ENCODE results near the gene FBXW11. TPM values are rescaled to one million over a fixed set of nuclear protein-coding genes. Genes with fewer than 3 reads are reported as not detected.
A peak's percentile ranks its signal among the peaks of the same experiment; 100 is the strongest.

Gene FBXW11
- total and polyA plus RNA-seq, 2 of the 8 experiments (the other 6 are each of a cell fraction or from before 2014, with no cell fraction given) = 45.0 to 75.6 TPM

DNA sequence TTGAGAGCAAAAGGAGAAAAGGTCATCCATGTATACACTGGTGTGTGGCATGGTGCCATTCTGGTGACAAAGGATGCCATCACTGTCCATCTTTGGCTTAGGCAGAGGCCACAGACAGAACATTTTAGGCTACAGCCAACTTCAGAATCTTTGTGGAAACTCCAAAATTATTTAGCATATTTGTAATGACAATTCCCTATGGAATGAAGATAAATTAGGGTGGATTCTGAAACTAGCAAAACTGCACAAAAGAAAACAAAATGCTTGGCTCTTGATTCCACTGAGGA is 92.5 kb downstream of the FBXW11 start:
- Histone ChIP-seq H3K4me3 (ENCODE audit: extremely low read depth in 1 of 4, insufficient read depth in 2 of 4, low read depth in 3 of 4, low read length in 4 of 4) (no peak overlapping the region), H3K36me3 (ENCODE audit: control insufficient read depth in 2 of 4, insufficient read depth in 4 of 4, low read length in 3 of 4) (peaks cover 0 to 11% (median 3%) of the 10 kb centered on the region in 4 experiments; a peak in 6 of 8 replicates), H3K18ac (ENCODE audit: extremely low read depth, low read length) (no peak overlapping the region), H3K56ac (replicated peaks; ENCODE audit: insufficient read length, low read depth, low read length) (no peak overlapping the region), H3K9me3 (ENCODE audit: insufficient read depth in 2 of 2, low read depth in 1 of 2, low read length in 1 of 2) (no peaks in the 10 kb centered on the region), H2BK20ac (ENCODE audit: low read length) (no peak overlapping the region), H3K23ac (ENCODE audit: insufficient read length) (no peak overlapping the region), H2BK120ac (replicated peaks; ENCODE audit: low read depth, low read length) (no peak overlapping the region), H2AFZ (ENCODE audit: low read length) (no peak overlapping the region), H2BK15ac (ENCODE audit: low read length) (no peak overlapping the region), H4K5ac (ENCODE audit: insufficient read length, low read depth, low read length) (no peak overlapping the region), H4K91ac (replicated peaks; ENCODE audit: insufficient read length, low read length) (peak overlapping the region; percentile 2), H3K14ac (ENCODE audit: insufficient read length) (no peak overlapping the region), H3K27me3 (replicated peaks in 1 of 4; ENCODE audit: control insufficient read depth in 3 of 4, extremely low read depth in 1 of 4, insufficient read depth in 3 of 4, low read length in 3 of 4) (no peaks in the 10 kb centered on the region), H3K9ac (replicated peaks in 1 of 4; ENCODE audit: extremely low read depth in 1 of 4, low read depth in 3 of 4, low read length in 3 of 4) (no peak overlapping the region), H3K27ac (ENCODE audit: low read depth, low read length) (no peak overlapping the region), H2BK5ac (ENCODE audit: low read depth, low read length) (no peak overlapping the region), H3K79me1 (ENCODE audit: low read depth, low read length) (peaks cover 4% of the 10 kb centered on the region; the same call in 1 of the 2 replicates), H3K23me2 (ENCODE audit: low read depth, low read length) (no peaks in the 10 kb centered on the region; the same call in 1 of the 2 replicates), H4K20me1 (replicated peaks in 1 of 2; ENCODE audit: control insufficient read depth in 1 of 2, insufficient read depth in 2 of 2, low read length in 2 of 2) (peaks cover 8 to 13% of the 10 kb centered on the region in 2 experiments), H3K4me2 (ENCODE audit: insufficient read depth in 1 of 2, low read depth in 2 of 2, low read length in 2 of 2) (no peak overlapping the region), H2BK12ac (ENCODE audit: low read depth, low read length) (no peak overlapping the region), H4K8ac (ENCODE audit: extremely low read depth, insufficient read depth, low read length) (no peak overlapping the region), H3K4me1 (replicated peaks in 1 of 4; ENCODE audit: control insufficient read depth in 3 of 4, insufficient read depth in 4 of 4, low read length in 3 of 4) (peaks cover 0 to 10% (median 8%) of the 10 kb centered on the region in 4 experiments; a peak in 5 of 7 replicates), H3K79me2 (ENCODE audit: control insufficient read depth in 1 of 2, insufficient read depth in 2 of 2, low read length in 2 of 2) (peaks cover 4 to 92% of the 10 kb centered on the region in 2 experiments; a peak in 3 of 4 replicates), H2AK5ac (ENCODE audit: low read depth, low read length) (no peak overlapping the region), H3K4ac (replicated peaks; ENCODE audit: insufficient read length, low read depth, low read length) (no peak overlapping the region)
- CTCF ChIA-PET (ENCODE audit: partially characterized antibody) = interaction anchor here (0.6 to 7.3 kb wide), 6 partner anchors 40 to 201 kb away, joined by 4 to 83 read pairs (median 26); partner anchors contain the start of gene FBXW11
- POLR2A ChIA-PET (ENCODE audit: partially characterized antibody) = interaction anchor here (3.4 kb wide), 1 partner anchor 93 kb away, joined by 17 read pairs; the partner anchor contains the start of gene FBXW11
- no peak for DNase-seq (ENCODE audit: low read depth in 1 of 2, low spot score in 2 of 2)
- FAIRE-seq = no peak
- TF ChIP-seq KDM4A (IDR thresholded peaks at IDR 0.05; ENCODE audit: low read depth, low read length, severe bottlenecking) (no peak), POLR2AphosphoS5 (IDR thresholded peaks at IDR 0.05; ENCODE audit: low read depth, low read length) (no peak), SP1 (IDR thresholded peaks at IDR 0.05; ENCODE audit: low read depth, low read length) (no peak), CREB1 (IDR thresholded peaks at IDR 0.05) (no peak), TAF7 (optimal IDR thresholded peaks at IDR 0.05; ENCODE audit: borderline replicate concordance, low read depth, low read length) (no peak), RAD21 (IDR thresholded peaks at IDR 0.05 in 1 of 2, conservative IDR thresholded peaks at IDR 0.05 in 1 of 2; ENCODE audit: low read depth in 2 of 2, low read length in 2 of 2) (no peak), CEBPB (IDR thresholded peaks at IDR 0.05; ENCODE audit: low read depth, low read length) (no peak), POU5F1 (IDR thresholded peaks at IDR 0.05; ENCODE audit: low read depth, low read length) (no peak), RFX5 (IDR thresholded peaks at IDR 0.05; ENCODE audit: borderline replicate concordance, low read depth, low read length) (no peak), BACH1 (IDR thresholded peaks at IDR 0.05; ENCODE audit: low read length) (no peak), CTBP2 (IDR thresholded peaks at IDR 0.05; ENCODE audit: borderline replicate concordance, insufficient read depth, insufficient read length, low read length) (no peak)
- TF ChIP-seq, protein P1, sequence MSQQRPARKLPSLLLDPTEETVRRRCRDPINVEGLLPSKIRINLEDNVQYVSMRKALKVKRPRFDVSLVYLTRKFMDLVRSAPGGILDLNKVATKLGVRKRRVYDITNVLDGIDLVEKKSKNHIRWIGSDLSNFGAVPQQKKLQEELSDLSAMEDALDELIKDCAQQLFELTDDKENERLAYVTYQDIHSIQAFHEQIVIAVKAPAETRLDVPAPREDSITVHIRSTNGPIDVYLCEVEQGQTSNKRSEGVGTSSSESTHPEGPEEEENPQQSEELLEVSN (IDR thresholded peaks at IDR 0.05) = no peak
- TF ChIP-seq, protein P2, sequence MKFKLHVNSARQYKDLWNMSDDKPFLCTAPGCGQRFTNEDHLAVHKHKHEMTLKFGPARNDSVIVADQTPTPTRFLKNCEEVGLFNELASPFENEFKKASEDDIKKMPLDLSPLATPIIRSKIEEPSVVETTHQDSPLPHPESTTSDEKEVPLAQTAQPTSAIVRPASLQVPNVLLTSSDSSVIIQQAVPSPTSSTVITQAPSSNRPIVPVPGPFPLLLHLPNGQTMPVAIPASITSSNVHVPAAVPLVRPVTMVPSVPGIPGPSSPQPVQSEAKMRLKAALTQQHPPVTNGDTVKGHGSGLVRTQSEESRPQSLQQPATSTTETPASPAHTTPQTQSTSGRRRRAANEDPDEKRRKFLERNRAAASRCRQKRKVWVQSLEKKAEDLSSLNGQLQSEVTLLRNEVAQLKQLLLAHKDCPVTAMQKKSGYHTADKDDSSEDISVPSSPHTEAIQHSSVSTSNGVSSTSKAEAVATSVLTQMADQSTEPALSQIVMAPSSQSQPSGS (IDR thresholded peaks at IDR 0.05; ENCODE audit: low read length) = no peak

Measured in H1 (cell line).